Measurements from ENCODE around the gene RBMS1.
A peak's percentile ranks its signal among the peaks of the same experiment; 100 is the strongest.

Gene RBMS1

DNA sequence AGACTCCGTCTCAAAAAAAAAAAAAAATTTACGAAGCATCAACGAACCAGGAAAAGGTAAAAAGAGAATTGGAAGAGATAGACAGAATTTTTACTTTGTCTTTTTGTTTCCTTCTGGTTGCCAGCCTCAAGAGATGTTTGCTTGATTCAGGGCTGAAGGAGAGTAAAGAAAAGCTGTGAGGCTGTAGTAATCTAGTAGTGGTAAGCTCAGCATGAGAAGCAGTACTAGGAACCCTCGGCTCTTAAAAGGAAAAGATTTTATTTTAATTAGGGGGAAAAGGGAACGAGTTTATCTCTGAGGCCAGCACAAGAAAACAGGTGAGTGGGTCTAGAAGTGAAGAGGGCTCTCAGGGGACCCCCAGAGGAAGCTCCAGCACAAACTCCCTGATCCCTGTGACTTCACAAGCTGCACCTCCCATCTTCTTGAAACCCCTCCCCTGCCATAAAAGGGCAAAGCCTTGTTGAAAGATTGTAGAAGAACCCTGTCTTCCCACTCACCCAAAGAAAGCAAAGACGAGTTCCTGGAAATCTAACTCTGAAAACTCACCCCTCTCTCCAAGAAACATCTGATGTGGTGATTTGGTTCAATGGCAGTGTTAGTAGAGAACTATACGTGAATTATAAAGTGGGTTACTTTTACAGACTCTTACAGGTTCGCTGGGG, 8.6 kb downstream of the RBMS1 start:
- H3K27me3 ChIP-seq (ENCODE audit: control insufficient read depth in 1 of 2, insufficient read depth in 2 of 2, low read length in 2 of 2): no peaks in the 10 kb centered on the region
- H3K27ac ChIP-seq (ENCODE audit: low read length): peak overlapping the region; percentile 26
- no peak overlapping the region for H3K9ac ChIP-seq (ENCODE audit: low read length in 2 of 2)
- no peaks in the 10 kb centered on the region for H3K36me3 ChIP-seq (ENCODE audit: control insufficient read depth in 2 of 2, insufficient read depth in 2 of 2, low read length in 2 of 2)
- no peaks in the 10 kb centered on the region for H3K9me3 ChIP-seq (ENCODE audit: control insufficient read depth in 2 of 2, low read length in 2 of 2)
- H3K4me1 ChIP-seq (ENCODE audit: control insufficient read depth, insufficient read depth, low read length): no peaks in the 10 kb centered on the region
- H3K4me3 ChIP-seq (ENCODE audit: low read length in 2 of 2): no peak overlapping the region

DNA sequence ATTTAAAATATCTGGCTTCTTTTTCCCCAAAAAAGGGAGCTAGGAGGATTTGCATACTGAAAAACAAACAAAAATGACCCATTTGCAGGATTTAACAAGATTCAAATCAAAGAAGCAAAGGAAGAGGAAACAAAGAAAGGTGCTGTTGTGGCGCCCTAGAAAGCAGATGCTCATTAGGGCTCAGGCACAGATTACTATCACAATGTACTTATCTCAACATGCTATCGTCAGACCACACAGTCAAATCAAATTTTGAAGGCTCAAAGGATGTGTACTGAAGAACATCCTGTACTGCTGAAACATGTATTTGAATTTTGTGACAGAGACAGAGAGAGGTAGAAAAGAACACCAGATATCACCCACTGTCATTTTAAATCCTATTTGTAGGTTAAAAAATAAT, 10.9 kb downstream of the RBMS1 start:
- no peaks in the 10 kb centered on the region for H3K27me3 ChIP-seq (ENCODE audit: control insufficient read depth in 1 of 2, insufficient read depth in 2 of 2, low read length in 2 of 2)
- H3K36me3 ChIP-seq (ENCODE audit: control insufficient read depth in 2 of 2, insufficient read depth in 2 of 2, low read length in 2 of 2): no peaks in the 10 kb centered on the region
- H3K9ac ChIP-seq (ENCODE audit: low read length in 2 of 2): no peak overlapping the region
- H3K4me1 ChIP-seq (ENCODE audit: control insufficient read depth, insufficient read depth, low read length): peaks cover 6% of the 10 kb centered on the region
- H3K9me3 ChIP-seq (ENCODE audit: control insufficient read depth in 2 of 2, low read length in 2 of 2): no peaks in the 10 kb centered on the region
- no peak overlapping the region for H3K27ac ChIP-seq (ENCODE audit: low read length)
- H3K4me3 ChIP-seq (ENCODE audit: low read length in 2 of 2): no peak overlapping the region

GRCh38 chr2:160479269-160479668, 14.3 kb downstream of the RBMS1 start:
- Histone ChIP-seq H3K27me3 (ENCODE audit: control insufficient read depth in 1 of 2, insufficient read depth in 2 of 2, low read length in 2 of 2) (no peaks in the 10 kb centered on the region), H3K9ac (ENCODE audit: low read length in 2 of 2) (no peak overlapping the region), H3K4me3 (ENCODE audit: low read length in 2 of 2) (no peak overlapping the region), H3K4me1 (ENCODE audit: control insufficient read depth, insufficient read depth, low read length) (peaks cover 10% of the 10 kb centered on the region), H3K27ac (ENCODE audit: low read length) (no peak overlapping the region), H3K9me3 (ENCODE audit: control insufficient read depth in 2 of 2, low read length in 2 of 2) (no peaks in the 10 kb centered on the region), H3K36me3 (ENCODE audit: control insufficient read depth in 2 of 2, insufficient read depth in 2 of 2, low read length in 2 of 2) (no peaks in the 10 kb centered on the region)

- Histone ChIP-seq H3K27me3 (ENCODE audit: control insufficient read depth in 1 of 2, insufficient read depth in 2 of 2, low read length in 2 of 2) (no peaks in the 10 kb centered on the region), H3K36me3 (ENCODE audit: control insufficient read depth in 2 of 2, insufficient read depth in 2 of 2, low read length in 2 of 2) (no peaks in the 10 kb centered on the region), H3K4me3 (ENCODE audit: low read length in 2 of 2) (no peak overlapping the region), H3K9me3 (ENCODE audit: control insufficient read depth in 2 of 2, low read length in 2 of 2) (no peaks in the 10 kb centered on the region), H3K4me1 (ENCODE audit: control insufficient read depth, insufficient read depth, low read length) (peaks cover 10% of the 10 kb centered on the region), H3K27ac (ENCODE audit: low read length) (no peak overlapping the region), H3K9ac (ENCODE audit: low read length in 2 of 2) (no peak overlapping the region)
Measured at GRCh38 chr2:160478660-160479059, 14.9 kb downstream of the RBMS1 start.

GRCh38 chr2:160477032-160477431, 16.6 kb downstream of the RBMS1 start:
- Histone ChIP-seq H3K4me1 (ENCODE audit: control insufficient read depth, insufficient read depth, low read length) (peaks cover 14% of the 10 kb centered on the region), H3K9ac (ENCODE audit: low read length in 2 of 2) (no peak overlapping the region), H3K27ac (ENCODE audit: low read length) (no peak overlapping the region), H3K9me3 (ENCODE audit: control insufficient read depth in 2 of 2, low read length in 2 of 2) (no peaks in the 10 kb centered on the region), H3K27me3 (ENCODE audit: control insufficient read depth in 1 of 2, insufficient read depth in 2 of 2, low read length in 2 of 2) (no peaks in the 10 kb centered on the region), H3K4me3 (ENCODE audit: low read length in 2 of 2) (no peak overlapping the region), H3K36me3 (ENCODE audit: control insufficient read depth in 2 of 2, insufficient read depth in 2 of 2, low read length in 2 of 2) (no peaks in the 10 kb centered on the region)

DNA sequence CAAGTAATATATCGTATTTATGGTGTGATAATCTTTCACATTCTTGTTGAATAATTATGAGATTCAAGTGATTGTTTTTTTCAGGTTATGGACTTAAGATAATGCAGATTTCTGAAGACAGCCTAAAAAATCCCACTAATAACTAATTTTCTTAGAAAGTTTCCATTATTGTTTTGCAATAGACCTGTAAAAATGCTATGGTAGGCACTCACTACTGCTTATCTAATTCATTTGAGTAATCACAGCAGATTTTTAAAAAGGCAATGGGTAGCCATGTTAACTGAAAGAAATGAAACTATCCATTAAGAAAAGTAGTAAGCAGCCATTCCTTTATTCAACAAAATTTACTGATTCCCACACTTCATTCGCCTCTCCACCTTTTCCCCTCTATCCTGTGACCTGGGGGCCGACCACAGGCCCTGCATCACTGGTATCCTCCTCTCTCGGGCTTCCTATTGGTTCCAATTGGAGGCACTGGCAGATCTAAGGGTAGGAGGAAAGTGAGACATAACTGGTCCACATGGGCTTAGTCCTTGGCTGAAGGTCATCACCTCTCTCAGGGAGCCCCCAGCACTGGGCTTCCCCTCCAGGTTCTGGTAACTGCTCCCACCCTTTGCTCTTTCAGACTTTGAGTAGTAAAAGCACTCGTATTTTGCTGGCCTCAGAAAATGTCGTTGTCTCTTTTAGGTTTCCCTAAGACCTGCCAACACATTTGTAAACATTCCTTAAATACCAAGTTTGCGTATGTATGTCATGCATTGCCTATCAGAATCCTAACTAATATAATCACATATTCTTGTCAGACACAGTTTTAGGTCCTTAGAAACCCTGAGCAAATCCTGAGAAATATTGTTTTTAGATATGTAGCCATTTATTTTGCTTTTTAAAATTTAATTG, 18.5 kb downstream of the RBMS1 start:
- no peaks in the 10 kb centered on the region for H3K27me3 ChIP-seq (ENCODE audit: control insufficient read depth in 1 of 2, insufficient read depth in 2 of 2, low read length in 2 of 2)
- no peak overlapping the region for H3K9ac ChIP-seq (ENCODE audit: low read length in 2 of 2)
- H3K4me1 ChIP-seq (ENCODE audit: control insufficient read depth, insufficient read depth, low read length): peaks cover 17% of the 10 kb centered on the region
- H3K9me3 ChIP-seq (ENCODE audit: control insufficient read depth in 2 of 2, low read length in 2 of 2): no peaks in the 10 kb centered on the region
- no peak overlapping the region for H3K27ac ChIP-seq (ENCODE audit: low read length)
- H3K36me3 ChIP-seq (ENCODE audit: control insufficient read depth in 2 of 2, insufficient read depth in 2 of 2, low read length in 2 of 2): no peaks in the 10 kb centered on the region
- H3K4me3 ChIP-seq (ENCODE audit: low read length in 2 of 2): no peak overlapping the region

GRCh38 chr2:160474319-160474645, 19.3 kb downstream of the RBMS1 start:
- H3K9ac ChIP-seq (ENCODE audit: low read length in 2 of 2): no peak overlapping the region
- H3K4me3 ChIP-seq (ENCODE audit: low read length in 2 of 2): no peak overlapping the region
- H3K27ac ChIP-seq (ENCODE audit: low read length): no peak overlapping the region
- H3K27me3 ChIP-seq (ENCODE audit: control insufficient read depth in 1 of 2, insufficient read depth in 2 of 2, low read length in 2 of 2): no peaks in the 10 kb centered on the region
- no peaks in the 10 kb centered on the region for H3K9me3 ChIP-seq (ENCODE audit: control insufficient read depth in 2 of 2, low read length in 2 of 2)
- H3K36me3 ChIP-seq (ENCODE audit: control insufficient read depth in 2 of 2, insufficient read depth in 2 of 2, low read length in 2 of 2): no peaks in the 10 kb centered on the region
- H3K4me1 ChIP-seq (ENCODE audit: control insufficient read depth, insufficient read depth, low read length): peaks cover 24% of the 10 kb centered on the region

DNA sequence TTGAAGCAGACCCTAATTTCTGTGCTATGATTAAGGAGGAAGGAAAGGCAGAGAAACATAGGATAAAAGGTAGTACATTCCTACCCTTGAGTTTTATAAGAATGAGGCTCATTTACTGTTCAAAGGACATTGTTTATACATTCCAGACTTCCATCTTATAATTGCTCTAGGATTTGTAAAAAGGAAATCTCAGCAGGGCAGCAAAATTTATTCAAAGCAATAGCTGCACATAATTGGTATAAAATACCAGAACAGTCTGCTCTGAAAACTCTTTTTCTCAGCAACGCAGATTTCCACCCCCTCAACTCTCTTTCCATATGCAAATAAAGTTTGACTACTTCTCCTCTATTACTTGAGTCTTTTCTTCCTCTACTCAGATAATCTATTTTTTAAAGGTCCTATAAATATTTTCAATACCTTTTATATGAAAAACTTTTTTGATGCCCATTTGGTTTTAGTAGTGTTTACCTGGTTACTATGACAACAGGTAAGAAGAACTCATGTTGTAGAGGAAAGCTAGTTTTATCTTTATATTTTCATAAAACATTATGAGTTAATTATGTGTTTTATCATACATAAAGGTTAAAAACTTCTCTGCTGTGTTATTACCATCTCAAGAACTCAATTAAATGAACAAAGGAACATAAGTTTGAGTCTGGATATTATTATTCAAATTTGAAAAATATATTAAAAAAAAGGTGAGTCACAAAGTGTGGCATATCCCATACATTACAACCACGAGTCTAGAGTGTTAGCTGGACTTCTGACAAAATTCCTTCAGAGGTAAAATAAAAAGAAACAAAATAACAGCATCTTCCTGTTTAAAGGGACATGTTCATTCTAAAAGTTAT, 19.9 kb downstream of the RBMS1 start:
- H3K27ac ChIP-seq (ENCODE audit: low read length): peak overlapping the region; percentile 6
- peak overlapping the region in 1 of 2 donors; percentile 43 for H3K9ac ChIP-seq (ENCODE audit: low read length in 2 of 2)

DNA sequence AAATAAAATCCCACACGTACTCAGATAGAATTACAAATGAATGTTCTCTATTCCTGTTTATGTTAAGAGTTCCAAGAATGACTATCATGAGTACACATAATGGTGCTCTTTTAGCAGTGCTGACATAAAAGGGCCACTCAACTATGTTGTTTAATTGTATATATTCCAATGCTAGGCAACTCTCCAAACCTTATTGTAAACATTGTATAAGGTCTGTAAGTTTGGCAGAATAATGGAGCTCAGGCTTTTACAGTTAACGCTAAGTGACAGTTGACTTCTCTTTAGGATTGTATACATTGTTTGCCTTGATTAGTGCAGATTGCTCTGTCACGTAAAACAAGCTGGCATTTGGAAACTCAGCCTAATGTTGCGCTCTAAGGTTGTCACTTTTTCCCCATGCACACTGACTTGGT, 20.8 kb downstream of the RBMS1 start:
- peaks cover 20% of the 10 kb centered on the region for H3K4me1 ChIP-seq (ENCODE audit: control insufficient read depth, insufficient read depth, low read length)
- H3K27me3 ChIP-seq (ENCODE audit: control insufficient read depth in 1 of 2, insufficient read depth in 2 of 2, low read length in 2 of 2): no peaks in the 10 kb centered on the region
- no peaks in the 10 kb centered on the region for H3K36me3 ChIP-seq (ENCODE audit: control insufficient read depth in 2 of 2, insufficient read depth in 2 of 2, low read length in 2 of 2)
- no peaks in the 10 kb centered on the region for H3K9me3 ChIP-seq (ENCODE audit: control insufficient read depth in 2 of 2, low read length in 2 of 2)
- peak overlapping the region; percentile 44 to 49 for H3K4me3 ChIP-seq (ENCODE audit: low read length in 2 of 2)
- peak overlapping the region in 1 of 2 donors; percentile 43 for H3K9ac ChIP-seq (ENCODE audit: low read length in 2 of 2)
- peak overlapping the region; percentile 6 for H3K27ac ChIP-seq (ENCODE audit: low read length)

More for the DNA sequence above, 19.9 kb downstream of the RBMS1 start:
- H3K36me3 ChIP-seq (ENCODE audit: control insufficient read depth in 2 of 2, insufficient read depth in 2 of 2, low read length in 2 of 2): no peaks in the 10 kb centered on the region
- no peaks in the 10 kb centered on the region for H3K27me3 ChIP-seq (ENCODE audit: control insufficient read depth in 1 of 2, insufficient read depth in 2 of 2, low read length in 2 of 2)
- peak overlapping the region in 1 of 2 donors; percentile 44 for H3K4me3 ChIP-seq (ENCODE audit: low read length in 2 of 2)
- H3K4me1 ChIP-seq (ENCODE audit: control insufficient read depth, insufficient read depth, low read length): peaks cover 20% of the 10 kb centered on the region
- H3K9me3 ChIP-seq (ENCODE audit: control insufficient read depth in 2 of 2, low read length in 2 of 2): no peaks in the 10 kb centered on the region

GRCh38 chr2:160471950-160472349, 21.7 kb downstream of the RBMS1 start:
- Histone ChIP-seq H3K4me3 (ENCODE audit: low read length in 2 of 2) (peak overlapping the region in 1 of 2 donors; percentile 24), H3K4me1 (ENCODE audit: control insufficient read depth, insufficient read depth, low read length) (peaks cover 20% of the 10 kb centered on the region), H3K9me3 (ENCODE audit: control insufficient read depth in 2 of 2, low read length in 2 of 2) (no peaks in the 10 kb centered on the region), H3K27me3 (ENCODE audit: control insufficient read depth in 1 of 2, insufficient read depth in 2 of 2, low read length in 2 of 2) (no peaks in the 10 kb centered on the region), H3K36me3 (ENCODE audit: control insufficient read depth in 2 of 2, insufficient read depth in 2 of 2, low read length in 2 of 2) (no peaks in the 10 kb centered on the region), H3K9ac (ENCODE audit: low read length in 2 of 2) (no peak overlapping the region), H3K27ac (ENCODE audit: low read length) (peak overlapping the region; percentile 6)
